ENCODE results near the gene LRRC4C.
"Not testable (repeated sequence)": the region's sequence is repeated elsewhere in the genome, so short reads cannot be mapped to it uniquely, and the experiment has no call there.

LRRC4C gene

DNA sequence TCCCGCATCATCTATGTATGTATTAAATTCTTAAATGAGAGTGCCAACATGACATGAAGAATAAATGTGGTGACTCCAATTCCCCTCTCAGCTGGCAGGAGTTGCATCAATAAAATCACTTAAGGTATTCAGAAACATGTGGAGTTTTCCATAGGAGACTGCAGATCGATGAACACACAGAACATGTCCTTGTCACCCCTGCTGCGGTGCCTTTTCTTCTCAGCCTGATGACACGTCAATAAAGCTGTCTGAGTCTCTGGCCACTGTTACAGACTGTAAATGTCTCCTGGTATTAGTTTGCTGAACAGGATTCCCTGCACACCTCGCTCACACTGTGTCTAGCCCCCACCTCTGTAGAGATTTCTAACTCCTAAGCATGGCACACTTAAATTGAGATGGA, 460.5 kb downstream of the LRRC4C start:
- DNase-seq (ENCODE audit: low read depth, low spot score) = no peak
- H3K4me3 ChIP-seq (ENCODE audit: low read length) = no peak overlapping the region

DNA sequence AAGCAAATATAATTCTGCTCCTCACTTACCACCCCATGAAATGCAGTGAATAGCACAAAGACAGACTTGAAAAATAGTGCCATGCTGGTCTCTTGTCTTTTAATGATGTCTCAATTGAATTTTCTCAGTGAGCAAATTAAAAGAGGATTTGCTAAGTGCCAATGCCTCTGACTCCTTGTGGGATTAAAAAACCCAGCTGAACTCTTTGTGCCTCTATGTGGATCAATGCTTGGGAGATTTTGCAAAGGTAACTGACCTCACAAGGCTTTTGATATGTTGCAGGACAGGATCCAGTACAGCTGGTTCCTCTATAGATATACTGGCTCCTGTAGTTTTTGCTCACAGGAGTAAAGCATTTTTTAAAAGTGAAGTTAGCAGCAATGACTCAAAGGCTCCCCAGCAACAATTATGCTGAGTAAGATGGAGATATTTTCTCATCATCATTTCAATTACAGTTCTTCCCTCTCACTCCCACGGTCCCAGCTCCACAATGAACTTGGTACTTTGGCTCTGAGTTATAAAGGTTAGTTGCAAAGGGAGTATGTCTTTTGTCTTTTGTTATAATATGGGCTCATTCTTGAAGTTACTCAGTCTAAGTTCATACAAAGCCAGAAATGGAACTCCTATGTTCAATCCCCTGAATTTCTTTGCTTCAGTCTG, 471.5 kb downstream of the LRRC4C start:
- H3K4me3 ChIP-seq (ENCODE audit: low read length) = no peak overlapping the region

DNA sequence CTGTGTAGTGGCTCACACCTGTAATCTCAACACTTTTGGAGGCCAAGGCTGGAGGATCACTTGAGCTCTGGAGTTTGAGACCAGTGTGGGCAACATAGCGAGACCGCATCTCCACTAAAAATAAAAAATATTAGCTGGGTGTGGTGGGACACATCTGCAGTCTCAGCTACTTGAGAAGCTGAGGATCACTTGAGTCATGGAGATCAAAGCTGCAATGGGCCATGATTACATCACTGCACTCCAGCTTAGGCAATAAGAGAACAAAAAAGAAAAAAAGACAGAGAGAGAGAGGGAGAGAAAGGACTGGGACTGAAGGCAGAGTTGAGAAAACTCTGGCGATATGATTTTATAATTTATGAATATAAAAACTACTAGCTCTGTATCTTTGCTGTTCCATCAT, 473.1 kb downstream of the LRRC4C start:
- DNase-seq (ENCODE audit: low read depth, low spot score) = no peak
- no peak overlapping the region for H3K4me3 ChIP-seq (ENCODE audit: low read length)

More for the DNA sequence above, 471.5 kb downstream of the LRRC4C start:
- DNase-seq (ENCODE audit: low read depth, low spot score) = no peak

DNA sequence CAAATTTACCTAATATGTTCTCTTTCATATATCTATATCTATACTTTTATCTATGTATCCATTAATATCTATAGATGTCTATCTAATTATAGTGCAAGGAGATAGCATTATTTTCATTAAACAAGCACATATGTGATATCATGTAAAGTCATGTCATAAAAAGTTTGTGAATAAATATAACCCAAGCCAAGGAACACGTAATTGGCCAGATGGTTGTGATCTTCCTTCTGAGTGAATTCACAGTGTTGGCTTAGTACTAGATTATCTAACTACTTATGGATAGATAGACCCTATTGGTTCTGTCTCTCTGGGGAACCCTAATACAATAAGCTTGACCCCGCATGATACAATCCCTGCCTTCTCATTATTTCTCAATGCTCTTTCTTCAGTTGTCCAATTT, 484.4 kb downstream of the LRRC4C start:
- DNase-seq (ENCODE audit: low read depth, low spot score) = no peak
- no peak overlapping the region for H3K4me3 ChIP-seq (ENCODE audit: low read length)

DNA sequence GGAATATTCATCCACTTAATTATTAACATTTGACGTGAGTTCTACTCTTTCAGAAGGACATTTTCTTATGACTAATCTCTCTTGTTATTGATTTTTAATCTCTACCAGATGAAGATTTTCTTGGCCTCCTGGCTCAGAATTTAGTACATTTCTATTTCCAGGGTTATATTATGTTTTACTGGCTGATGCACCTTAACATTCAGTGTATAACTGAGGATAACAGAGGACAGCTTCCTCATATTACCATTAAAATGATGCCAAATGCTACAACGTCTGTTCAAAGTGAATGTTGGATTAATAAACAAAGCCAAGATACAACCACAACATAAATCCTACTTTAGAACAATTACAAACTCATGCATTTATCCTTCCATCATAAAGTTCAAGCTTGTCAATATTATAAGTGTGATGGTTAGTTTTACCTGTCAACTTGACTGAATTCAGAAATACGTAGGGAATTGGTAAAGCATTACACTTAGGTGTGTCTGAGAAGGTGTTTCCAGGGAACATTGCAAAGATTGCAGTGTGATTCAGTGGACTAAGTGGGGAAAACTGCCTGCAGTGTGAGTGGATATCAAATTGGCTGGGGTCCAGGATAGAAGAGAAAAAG, 485.2 kb downstream of the LRRC4C start:
- H3K4me3 ChIP-seq (ENCODE audit: low read length) = no peak overlapping the region
- no peak for DNase-seq (ENCODE audit: low read depth, low spot score)

DNA sequence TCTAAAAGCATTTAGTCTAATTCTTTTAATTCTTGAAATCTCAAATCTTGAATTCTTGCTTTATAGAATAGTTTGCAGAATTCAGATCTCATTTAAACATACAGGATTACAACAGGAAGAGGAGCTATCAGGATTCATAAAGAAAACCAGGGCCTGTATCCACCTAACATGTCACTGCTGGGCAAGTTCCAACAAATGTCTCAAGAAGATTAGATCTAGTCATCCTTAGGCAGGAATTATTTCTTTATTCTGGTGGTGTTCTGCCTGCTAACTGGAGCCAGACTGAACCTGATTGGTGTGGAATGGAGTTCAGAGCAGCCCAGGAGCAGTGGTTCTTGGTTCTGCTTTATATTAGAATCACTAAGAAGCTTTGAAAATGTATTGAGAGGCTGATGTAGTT, 500.7 kb downstream of the LRRC4C start:
- no peak for DNase-seq (ENCODE audit: low read depth, low spot score)
- no peak overlapping the region for H3K4me3 ChIP-seq (ENCODE audit: low read length)

DNA sequence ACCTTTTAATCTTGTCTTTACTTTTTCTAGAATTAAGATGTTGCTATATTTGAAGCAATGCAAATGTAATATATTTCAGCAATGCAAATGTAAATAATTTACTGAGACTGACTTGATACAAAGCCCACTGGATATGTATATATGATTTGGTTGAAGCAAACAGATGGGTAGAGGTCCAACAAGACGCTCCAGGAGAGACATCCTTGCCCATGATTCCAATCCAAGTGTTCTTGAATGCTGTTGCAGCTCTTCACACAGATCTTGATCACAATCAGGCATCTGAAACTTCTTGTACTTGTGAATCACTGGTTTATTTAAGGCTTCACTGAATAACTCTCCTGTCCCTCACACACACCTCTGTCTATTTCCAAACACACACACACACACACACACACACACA, 507.0 kb downstream of the LRRC4C start:
- no peak for DNase-seq (ENCODE audit: low read depth, low spot score)
- H3K4me3 ChIP-seq (ENCODE audit: low read length) = no peak overlapping the region

DNA sequence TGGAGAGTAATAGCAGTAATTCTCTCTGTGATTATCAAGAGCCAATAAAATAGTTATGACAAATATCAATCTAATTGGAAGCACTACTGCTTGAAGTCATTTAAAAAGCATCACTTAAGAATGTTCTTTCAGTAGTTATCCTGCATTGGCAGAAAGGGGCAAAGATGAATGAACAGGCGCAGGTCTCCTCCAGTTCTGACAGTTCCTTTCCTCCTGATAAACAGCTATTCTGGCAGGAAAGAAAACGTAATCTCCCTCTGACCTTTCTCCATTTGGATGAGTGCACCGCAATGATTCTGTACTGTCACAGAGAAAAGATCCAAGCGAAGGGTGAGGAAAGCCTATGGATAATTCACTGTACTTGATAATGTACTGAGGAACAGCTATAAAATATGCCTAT, 521.5 kb downstream of the LRRC4C start:
- no peak overlapping the region for H3K4me3 ChIP-seq (ENCODE audit: low read length)
- no peak for DNase-seq (ENCODE audit: low read depth, low spot score)

DNA sequence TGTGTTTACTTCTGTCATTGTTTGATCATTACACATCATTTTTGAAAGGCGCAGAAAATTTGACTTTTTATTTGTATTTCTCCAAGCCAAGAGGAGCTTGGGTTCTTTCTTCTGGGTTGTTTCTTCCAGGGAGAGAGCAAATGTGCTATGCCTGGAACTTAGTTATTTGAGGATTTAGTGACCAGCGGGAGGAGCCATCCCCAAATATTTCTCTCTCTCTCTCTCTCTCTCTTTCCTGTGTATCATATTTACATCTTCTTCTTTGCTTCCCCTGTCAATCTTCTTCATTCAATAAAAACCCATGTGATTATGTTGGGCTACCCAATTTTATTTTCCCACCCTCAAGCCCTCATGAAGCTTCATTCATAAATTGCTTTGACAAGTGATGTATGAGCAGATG, 534.5 kb downstream of the LRRC4C start:
- H3K4me3 ChIP-seq (ENCODE audit: low read length) = no peak overlapping the region
- DNase-seq (ENCODE audit: low read depth, low spot score) = no peak

DNA sequence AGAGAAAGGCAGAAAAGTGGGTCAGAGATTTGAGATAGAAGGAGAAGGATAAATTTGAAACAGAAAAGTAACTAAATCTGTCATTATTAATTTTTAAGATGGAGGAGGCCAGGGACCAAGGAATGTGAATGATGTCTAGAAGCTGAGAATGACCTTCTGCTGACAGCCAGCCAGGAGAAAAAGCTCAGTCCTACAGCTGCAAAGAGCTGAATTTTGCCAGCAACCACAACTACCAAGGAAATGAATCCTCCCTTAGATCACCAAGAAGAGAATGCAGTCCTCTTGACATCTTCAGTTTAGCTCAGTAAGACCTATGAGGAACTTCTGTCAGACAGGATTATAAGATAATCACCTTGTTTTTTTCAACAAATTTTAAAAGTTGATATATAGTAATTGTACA, 538.2 kb downstream of the LRRC4C start:
- no peak for DNase-seq (ENCODE audit: low read depth, low spot score)
- H3K4me3 ChIP-seq (ENCODE audit: low read length) = no peak overlapping the region

DNA sequence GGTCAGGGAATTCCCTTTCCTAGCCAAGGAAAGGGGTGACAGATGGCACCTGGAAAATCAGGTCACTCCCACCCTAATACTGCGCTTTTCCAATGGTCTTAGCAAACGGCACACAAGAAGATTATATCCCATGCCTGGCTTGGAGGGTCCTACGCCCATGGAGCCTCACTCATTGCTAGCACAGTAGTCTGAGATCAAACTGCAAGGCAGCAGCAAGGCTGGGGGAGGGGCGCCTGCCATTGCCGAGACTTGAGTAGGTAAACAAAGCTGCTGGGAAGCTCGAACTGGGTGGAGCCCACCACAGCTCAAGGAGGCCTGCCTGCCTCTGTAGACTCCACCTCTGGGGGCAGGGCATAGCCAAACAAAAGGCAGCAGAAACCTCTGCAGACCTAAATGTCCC, 548.7 kb downstream of the LRRC4C start:
- DNase-seq (ENCODE audit: low read depth, low spot score); H3K4me3 ChIP-seq (ENCODE audit: low read length): not testable (repeated sequence)

DNA sequence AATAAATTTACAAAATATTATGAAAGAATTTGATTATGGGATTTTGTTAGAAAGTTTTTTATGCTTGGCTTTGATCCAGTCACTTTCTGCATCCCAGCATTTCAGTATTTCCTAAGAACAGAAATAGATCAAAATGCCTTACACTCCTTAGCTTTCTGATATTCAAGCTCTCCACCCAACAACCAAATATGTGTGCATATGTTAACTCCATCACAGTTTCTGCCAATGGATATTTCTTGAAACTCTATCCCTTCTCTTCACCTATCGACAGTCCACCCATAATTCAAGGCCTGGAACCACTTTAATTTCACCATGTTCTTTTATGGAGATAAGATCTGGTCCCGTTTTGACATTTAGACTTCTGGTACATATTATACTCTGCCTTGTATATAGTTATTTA, 565.0 kb downstream of the LRRC4C start:
- no peak overlapping the region for H3K4me3 ChIP-seq (ENCODE audit: low read length)
- no peak for DNase-seq (ENCODE audit: low read depth, low spot score)

DNA sequence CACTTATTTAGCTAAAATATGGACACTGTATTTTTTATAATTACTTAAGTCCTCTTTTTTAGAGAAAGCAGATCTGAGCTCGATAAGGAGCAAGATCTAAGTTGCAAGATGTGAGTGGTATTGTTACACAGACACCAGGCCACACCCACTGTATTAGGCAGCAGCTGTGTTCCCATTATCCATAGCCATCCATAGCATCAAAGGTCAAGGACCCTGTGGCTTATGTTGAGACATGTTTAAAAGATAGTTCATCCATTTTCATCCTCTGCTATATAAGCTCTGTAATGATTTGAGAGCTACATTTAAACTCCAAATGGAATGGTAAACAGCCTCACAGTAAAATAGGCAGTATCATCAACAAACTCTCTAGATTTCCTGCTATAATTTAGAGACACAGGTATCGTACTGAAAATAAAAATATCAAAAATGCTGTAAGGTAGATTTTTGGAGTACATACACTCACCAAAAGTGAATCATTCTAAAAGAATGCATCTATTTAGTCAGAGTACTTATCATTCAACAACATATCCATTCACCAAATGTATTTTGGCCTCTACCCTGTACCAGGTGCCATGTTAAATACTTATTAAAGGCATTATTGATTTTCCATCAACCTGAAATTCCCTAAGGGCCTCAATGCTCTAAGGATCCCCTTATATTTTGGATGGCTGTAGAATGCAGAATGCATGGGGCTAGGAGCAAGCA, 574.0 kb downstream of the LRRC4C start:
- no peak overlapping the region for H3K4me3 ChIP-seq (ENCODE audit: low read length)
- no peak for DNase-seq (ENCODE audit: low read depth, low spot score)

DNA sequence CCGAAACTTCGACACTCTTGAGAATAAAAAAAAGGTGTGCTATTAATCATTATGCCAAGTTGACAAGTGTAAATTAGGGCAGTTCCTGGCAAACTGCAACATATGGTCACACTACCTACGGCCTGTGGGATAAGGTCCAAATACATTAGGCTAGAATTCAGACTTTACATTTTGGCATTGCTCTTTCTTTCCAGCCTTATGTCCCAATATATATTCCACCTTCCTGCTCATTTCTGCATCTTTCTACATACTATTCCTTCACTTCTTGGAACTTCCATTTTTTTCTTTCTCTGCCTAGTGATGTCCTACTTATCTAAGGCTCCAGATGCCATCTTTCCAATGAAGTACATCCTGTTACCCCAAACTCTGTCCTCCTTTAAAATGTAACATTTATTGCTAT, 577.2 kb downstream of the LRRC4C start:
- no peak for DNase-seq (ENCODE audit: low read depth, low spot score)
- no peak overlapping the region for H3K4me3 ChIP-seq (ENCODE audit: low read length)

DNA sequence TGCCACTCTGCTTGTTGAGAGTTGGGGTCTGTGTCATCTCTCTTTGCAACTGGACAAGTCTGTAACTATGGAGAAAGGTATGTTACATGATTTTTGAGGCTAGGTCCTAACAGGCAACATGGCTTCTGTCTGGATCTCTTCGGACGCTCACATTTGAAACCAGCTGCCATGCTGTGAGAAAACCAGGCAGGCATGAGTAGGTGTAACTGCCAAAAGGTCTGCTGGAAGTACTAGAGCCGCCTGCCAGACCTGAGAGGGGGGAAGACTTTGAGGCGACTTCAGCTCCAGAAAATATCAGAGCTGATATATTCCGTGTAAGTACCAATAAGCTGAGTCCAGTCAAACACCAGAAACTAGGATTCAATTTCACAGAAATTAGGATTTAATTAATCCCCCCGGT, 579.5 kb downstream of the LRRC4C start:
- H3K4me3 ChIP-seq (ENCODE audit: low read length) = no peak overlapping the region
- DNase-seq (ENCODE audit: low read depth, low spot score) = no peak

DNA sequence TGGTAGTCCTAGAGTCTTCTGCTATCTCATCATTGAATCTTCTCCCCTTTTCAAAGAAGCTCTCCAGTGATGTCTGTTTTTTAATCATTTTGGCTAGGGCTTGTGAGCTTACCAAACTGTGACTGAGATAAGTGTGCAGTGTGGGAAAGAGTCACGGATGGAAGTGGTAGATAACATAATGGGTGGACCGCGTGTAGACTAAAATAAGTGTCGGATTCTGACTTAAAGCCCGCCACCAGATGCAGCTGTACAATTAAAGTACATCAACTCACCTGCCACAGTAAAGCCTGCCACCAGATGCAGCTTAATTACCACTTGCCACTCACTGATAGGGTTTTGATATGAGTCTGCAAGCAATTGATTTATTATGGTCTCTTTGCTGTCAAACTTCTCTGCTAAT, 581.5 kb downstream of the LRRC4C start:
- peak; percentile 63 for DNase-seq (ENCODE audit: low read depth, low spot score)
- no peak overlapping the region for H3K4me3 ChIP-seq (ENCODE audit: low read length)

DNA sequence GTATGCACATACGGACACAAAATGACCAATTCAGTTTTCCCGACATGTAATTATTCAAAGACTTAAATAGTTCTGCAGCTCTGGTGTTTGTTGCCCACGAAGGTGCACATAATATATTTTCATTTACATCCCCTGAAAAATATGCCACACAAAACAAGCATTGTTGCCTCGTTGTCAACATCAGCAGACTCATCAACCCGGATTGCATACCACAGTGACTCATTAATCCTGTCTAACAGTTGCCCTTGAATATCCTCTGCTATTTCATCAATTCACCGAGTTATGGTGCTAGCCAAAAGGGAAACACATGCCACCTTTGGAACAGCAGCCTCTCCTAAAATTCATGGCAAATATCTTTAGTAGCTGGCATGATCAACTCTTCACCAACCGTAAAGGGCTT, 582.2 kb downstream of the LRRC4C start:
- H3K4me3 ChIP-seq (ENCODE audit: low read length) = no peak overlapping the region
- no peak for DNase-seq (ENCODE audit: low read depth, low spot score)

DNA sequence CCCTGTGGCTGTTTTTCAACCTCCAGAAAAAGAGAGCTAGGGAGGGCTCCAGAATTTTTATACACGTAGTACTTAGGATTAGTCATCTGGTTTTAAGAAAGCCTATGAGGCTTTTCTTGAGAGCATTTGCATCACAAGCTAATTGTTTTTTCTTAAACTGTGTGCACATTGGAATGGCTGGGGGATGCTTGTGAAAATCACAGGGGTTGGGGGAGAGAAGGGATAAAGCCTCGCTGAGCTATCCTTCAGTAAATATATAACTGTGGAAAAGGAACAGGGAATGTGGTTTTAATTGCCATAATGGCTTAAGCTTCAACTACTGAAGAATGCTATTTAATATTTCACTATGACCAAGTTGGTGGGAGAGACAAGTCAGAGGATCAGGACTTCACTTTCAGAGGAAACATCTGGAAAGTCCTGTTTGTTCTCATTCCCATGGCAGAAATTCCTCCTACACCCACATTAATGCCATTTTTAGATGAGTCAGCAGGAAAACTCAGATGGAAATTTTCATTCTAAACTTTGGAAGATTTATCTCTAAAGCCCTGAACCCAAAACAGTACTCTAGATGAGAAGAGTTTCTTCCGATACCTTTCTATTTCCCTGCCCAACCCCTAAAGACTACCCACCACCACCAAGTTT, 591.3 kb downstream of the LRRC4C start:
- H3K4me3 ChIP-seq (ENCODE audit: low read length) = no peak overlapping the region
- DNase-seq (ENCODE audit: low read depth, low spot score) = no peak

DNA sequence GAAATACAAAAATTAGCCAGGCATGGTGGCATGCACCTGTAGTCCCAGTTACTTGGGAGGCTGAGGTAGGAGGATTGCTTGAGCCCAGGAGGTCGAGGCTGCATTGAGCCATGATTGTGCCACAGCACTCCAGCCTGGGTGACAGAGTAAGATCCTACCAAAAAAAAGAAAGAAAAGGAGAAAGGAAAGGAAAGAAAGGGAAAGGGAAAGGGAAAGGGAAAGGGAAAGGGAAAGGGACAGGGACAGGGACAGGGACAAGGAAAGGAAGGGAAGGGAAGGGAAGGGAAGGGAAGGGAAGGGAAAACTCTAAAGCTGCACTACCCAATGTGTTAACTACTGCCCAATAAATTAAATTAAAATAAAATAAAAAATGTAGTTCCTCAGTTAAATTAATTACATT, 601.7 kb downstream of the LRRC4C start:
- H3K4me3 ChIP-seq (ENCODE audit: low read length); DNase-seq (ENCODE audit: low read depth, low spot score): not testable (repeated sequence)

DNA sequence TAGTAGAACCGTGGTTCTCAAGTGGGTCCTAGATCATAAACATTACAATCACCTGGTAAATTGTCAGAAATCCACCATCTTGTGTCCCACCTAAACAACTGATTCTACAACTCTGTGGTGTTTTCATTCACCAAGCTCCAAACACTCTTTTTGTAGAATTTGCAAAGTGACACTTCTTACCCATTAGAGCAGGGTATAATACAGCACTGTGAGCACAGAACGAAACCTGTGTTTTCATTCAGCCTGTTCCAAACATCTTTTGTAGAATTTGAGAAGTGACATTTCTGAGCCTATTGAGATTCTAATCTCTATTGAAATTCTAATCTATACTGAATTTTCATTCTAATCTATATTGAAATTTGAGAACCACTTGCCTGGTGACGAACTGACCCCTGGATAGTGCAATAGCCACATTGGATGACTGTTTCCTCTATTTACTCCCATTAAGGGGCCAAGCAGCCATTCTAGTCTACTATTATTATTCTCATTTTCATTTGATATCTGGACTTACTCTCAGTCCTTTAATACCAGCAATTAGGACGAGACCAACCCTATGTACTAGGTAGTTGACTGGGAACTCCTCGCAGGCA, 616.6 kb downstream of the LRRC4C start:
- H3K4me3 ChIP-seq (ENCODE audit: low read length) = no peak overlapping the region
- DNase-seq (ENCODE audit: low read depth, low spot score) = no peak

Data from Jurkat, Clone E6-1 (cell line).